NCI-H345 treated with DMSO at 0.1 percent for 48 hours (cell line): ENCODE results near the gene SOX9.

ENCODE experiments used
- DNase-seq: peaks from one replicate; lab custom pipeline; 2025; ENCODE audit not compliant: unreplicated experiment; lab: John Stamatoyannopoulos, UW

Gene SOX9

GRCh38 chr17:72158895-72159885 lies 38.4 kb downstream of the SOX9 start:
- no peak for DNase-seq

- DNase-seq, result no peak
These were observed 41.7 kb downstream of the SOX9 start for GRCh38 chr17:72162569-72162968.

GRCh38 chr17:72163474-72163873 lies 42.7 kb downstream of the SOX9 start:
- no peak for DNase-seq

- DNase-seq, result no peak
These were observed 43.4 kb downstream of the SOX9 start for GRCh38 chr17:72164158-72164739.

- DNase-seq, result no peak
These were observed 44.5 kb downstream of the SOX9 start for GRCh38 chr17:72165192-72165866.

- no peak for DNase-seq
These were observed 45.1 kb downstream of the SOX9 start for GRCh38 chr17:72165867-72166439.

GRCh38 chr17:72167593-72167992 lies 46.8 kb downstream of the SOX9 start:
- DNase-seq, result no peak

GRCh38 chr17:72169823-72170222 lies 49.0 kb downstream of the SOX9 start:
- no peak for DNase-seq

GRCh38 chr17:72171703-72172667 lies 51.2 kb downstream of the SOX9 start:
- DNase-seq, result no peak

- DNase-seq, result peak; percentile 62
These were observed 52.8 kb downstream of the SOX9 start for GRCh38 chr17:72173499-72174116.

GRCh38 chr17:72175263-72175662 lies 54.4 kb downstream of the SOX9 start:
- no peak for DNase-seq
